Gastrocnemius medialis (tissue), 4 donors: ENCODE data around the gene TTLL5.

Experiments used
- POLR2A ChIP-seq, 2 donors: fragments of 450-650 bp; IDR thresholded peaks; one replicate each; pipeline ENCODE4 v1.6.1; 2017; ENCODE audit warnings: antibody characterized with exemption in 2 of 2, mild to moderate bottlenecking in 2 of 2, moderate library complexity in 2 of 2
- TF ChIP-seq, protein P1 (sequence below), 5 experiments: fragments of 450-650 bp in 3 of 5; fragments of 200-600 bp in 2 of 5; sonication (generic) in 2 of 5; IDR thresholded peaks in 4 of 5; conservative IDR thresholded peaks in 1 of 5; 1 replicate in 4 of 5; 2 replicates in 1 of 5; pipeline ENCODE4 v1.5.1; 2016 to 2019; ENCODE audit warnings: antibody characterized with exemption in 5 of 5, mild to moderate bottlenecking in 3 of 5, moderate library complexity in 3 of 5

DNA sequence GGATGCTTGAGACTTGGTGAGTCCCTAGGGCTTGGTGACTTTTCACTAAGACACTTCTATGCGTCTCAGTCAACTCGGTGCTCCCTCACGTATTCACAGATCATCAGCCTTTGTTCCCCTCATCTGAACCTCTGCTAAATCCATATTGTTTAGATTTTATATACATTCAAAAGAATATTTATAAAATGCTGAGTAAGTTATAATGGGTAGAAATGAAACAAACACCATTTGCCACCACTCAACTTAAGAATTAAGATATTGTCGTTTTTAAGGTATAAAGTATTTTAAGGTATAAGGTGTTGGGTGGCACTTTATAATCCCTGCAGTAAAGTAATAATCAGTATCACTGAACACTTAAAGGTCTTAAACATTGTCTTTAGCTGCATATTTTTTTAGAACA lies 103.0 kb downstream of the TTLL5 start:
- TF ChIP-seq, protein P1, sequence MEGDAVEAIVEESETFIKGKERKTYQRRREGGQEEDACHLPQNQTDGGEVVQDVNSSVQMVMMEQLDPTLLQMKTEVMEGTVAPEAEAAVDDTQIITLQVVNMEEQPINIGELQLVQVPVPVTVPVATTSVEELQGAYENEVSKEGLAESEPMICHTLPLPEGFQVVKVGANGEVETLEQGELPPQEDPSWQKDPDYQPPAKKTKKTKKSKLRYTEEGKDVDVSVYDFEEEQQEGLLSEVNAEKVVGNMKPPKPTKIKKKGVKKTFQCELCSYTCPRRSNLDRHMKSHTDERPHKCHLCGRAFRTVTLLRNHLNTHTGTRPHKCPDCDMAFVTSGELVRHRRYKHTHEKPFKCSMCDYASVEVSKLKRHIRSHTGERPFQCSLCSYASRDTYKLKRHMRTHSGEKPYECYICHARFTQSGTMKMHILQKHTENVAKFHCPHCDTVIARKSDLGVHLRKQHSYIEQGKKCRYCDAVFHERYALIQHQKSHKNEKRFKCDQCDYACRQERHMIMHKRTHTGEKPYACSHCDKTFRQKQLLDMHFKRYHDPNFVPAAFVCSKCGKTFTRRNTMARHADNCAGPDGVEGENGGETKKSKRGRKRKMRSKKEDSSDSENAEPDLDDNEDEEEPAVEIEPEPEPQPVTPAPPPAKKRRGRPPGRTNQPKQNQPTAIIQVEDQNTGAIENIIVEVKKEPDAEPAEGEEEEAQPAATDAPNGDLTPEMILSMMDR (IDR thresholded peaks at IDR 0.05 in 4 of 5, conservative IDR thresholded peaks at IDR 0.05 in 1 of 5): no peak
- no peak for TF ChIP-seq POLR2A (IDR thresholded peaks at IDR 0.05)
